SK-N-SH treated with all-trans-retinoic acid at 6 μM for 48 hours (cell line): ENCODE results near the gene ST14.

ENCODE experiments used
- ATAC-seq: fragments of 200-7000 bp; cut with Tn5 transposase; 3 replicates; pipeline ENCODE4 v1.9.1; 2020; ENCODE audit warnings: mild to moderate bottlenecking, moderate library complexity
- ARNTL ChIP-seq: fragments of 450-650 bp; formaldehyde crosslinking; IDR thresholded peaks from 2 replicates; pipeline ENCODE4 v1.5.0; 2020; ENCODE audit warnings: low read depth, mild to moderate bottlenecking, moderate library complexity, borderline replicate concordance
- BACH2 ChIP-seq: fragments of 250-450 bp; sonication (Bioruptor Pico); IDR thresholded peaks from 2 replicates; pipeline ENCODE4 v1.9.0; 2021; ENCODE audit warnings: mild to moderate bottlenecking, borderline replicate concordance
- CREB5 ChIP-seq: fragments of 250-450 bp; sonication (Bioruptor Pico); IDR thresholded peaks from 2 replicates; pipeline ENCODE4 v1.5.1; 2020; ENCODE audit warnings: low read depth, mild to moderate bottlenecking, moderate library complexity
- CSDC2 ChIP-seq: fragments of 250-450 bp; sonication (Bioruptor Pico); IDR thresholded peaks from 2 replicates; pipeline ENCODE4 v1.5.0; 2020; ENCODE audit warnings: mild to moderate bottlenecking, moderate library complexity
- CSRNP3 ChIP-seq: fragments of 250-450 bp; sonication (Bioruptor Pico); IDR thresholded peaks from 2 replicates; pipeline ENCODE4 v1.5.1; 2021; ENCODE audit warnings: mild to moderate bottlenecking, moderate library complexity
- ESRRG ChIP-seq: fragments of 250-450 bp; sonication (Bioruptor Pico); IDR thresholded peaks from 2 replicates; pipeline ENCODE4 v1.6.1; 2021; ENCODE audit warnings: mild to moderate bottlenecking
- GLIS3 ChIP-seq: fragments of 250-450 bp; sonication (Bioruptor Pico); IDR thresholded peaks from 2 replicates; pipeline ENCODE4 v1.5.0; 2020; ENCODE audit warnings: mild to moderate bottlenecking, moderate library complexity
- ISL1 ChIP-seq: fragments of 250-450 bp; sonication (Bioruptor Pico); IDR thresholded peaks from 2 replicates; pipeline ENCODE4 v2.1.2; 2022; ENCODE audit warnings: mild to moderate bottlenecking, moderate library complexity
- PATZ1 ChIP-seq: fragments of 250-450 bp; sonication (Bioruptor Pico); IDR thresholded peaks from 2 replicates; pipeline ENCODE4 v1.8.0; 2020; ENCODE audit warnings: mild to moderate bottlenecking, moderate library complexity, borderline replicate concordance
- POU6F1 ChIP-seq: fragments of 250-450 bp; sonication (Bioruptor Pico); IDR thresholded peaks from 2 replicates; pipeline ENCODE4 v1.8.0; 2021; ENCODE audit warnings: low read depth, mild to moderate bottlenecking, moderate library complexity, borderline replicate concordance
- PPARA ChIP-seq: fragments of 250-450 bp; sonication (Bioruptor Pico); IDR thresholded peaks from 2 replicates; pipeline ENCODE4 v1.5.0; 2020; ENCODE audit warnings: mild to moderate bottlenecking, borderline replicate concordance
- TCF4 ChIP-seq: fragments of 250-450 bp; sonication (Bioruptor Pico); IDR thresholded peaks from 2 replicates; pipeline ENCODE4 v1.8.0; 2021; ENCODE audit warnings: mild to moderate bottlenecking, moderate library complexity, borderline replicate concordance
- TOX ChIP-seq: fragments of 250-450 bp; sonication (Bioruptor Pico); IDR thresholded peaks from 2 replicates; pipeline ENCODE4 v1.8.0; 2021; ENCODE audit warnings: mild to moderate bottlenecking, moderate library complexity, borderline replicate concordance
- TSHZ2 ChIP-seq: fragments of 250-450 bp; sonication (Bioruptor Pico); IDR thresholded peaks from 2 replicates; pipeline ENCODE4 v1.5.0; 2020; ENCODE audit warnings: mild to moderate bottlenecking, moderate library complexity
- ZC3H10 ChIP-seq: fragments of 250-450 bp; sonication (Bioruptor Pico); IDR thresholded peaks from 2 replicates; pipeline ENCODE4 v1.5.1; 2021; ENCODE audit warnings: mild to moderate bottlenecking, moderate library complexity
- ZFP3 ChIP-seq: fragments of 250-450 bp; sonication (Bioruptor Pico); IDR thresholded peaks from 2 replicates; pipeline ENCODE4 v1.5.0; 2020; ENCODE audit warnings: mild to moderate bottlenecking, moderate library complexity
- ZFP30 ChIP-seq: fragments of 450-650 bp; formaldehyde crosslinking; IDR thresholded peaks from 2 replicates; pipeline ENCODE4 v1.5.0; 2022; ENCODE audit warnings: mild to moderate bottlenecking, moderate library complexity
- ZNF565 ChIP-seq: fragments of 450-650 bp; formaldehyde crosslinking; conservative IDR thresholded peaks from 2 replicates; pipeline ENCODE4 v1.5.0; 2020; ENCODE audit warnings: low read depth, mild to moderate bottlenecking, moderate library complexity
- ZNF70 ChIP-seq: fragments of 450-650 bp; formaldehyde crosslinking; IDR thresholded peaks from 2 replicates; pipeline ENCODE4 v1.5.0; 2020; ENCODE audit warnings: mild to moderate bottlenecking, moderate library complexity
- ZNF8 ChIP-seq: fragments of 450-650 bp; formaldehyde crosslinking; IDR thresholded peaks from 2 replicates; pipeline ENCODE4 v1.5.0; 2020; ENCODE audit warnings: mild to moderate bottlenecking, moderate library complexity

ST14 gene

GRCh38 chr11:130214861-130215530, 55.4 kb downstream of the ST14 start:
- no peak for TF ChIP-seq ZFP30 (CRISPR knock-in tag)
- no peak for TF ChIP-seq PPARA (CRISPR knock-in tag)
- TF ChIP-seq TSHZ2 = no peak
- no peak for TF ChIP-seq ARNTL (CRISPR knock-in tag)
- no peak for TF ChIP-seq POU6F1 (CRISPR knock-in tag)
- TF ChIP-seq CSRNP3 (CRISPR knock-in tag) = no peak
- TF ChIP-seq ZNF565 = no peak
- TF ChIP-seq TCF4 = no peak
- TF ChIP-seq CSDC2 (CRISPR knock-in tag) = no peak
- no peak for TF ChIP-seq ZC3H10
- TF ChIP-seq PATZ1 (CRISPR knock-in tag) = no peak
- no peak for TF ChIP-seq ZFP3 (CRISPR knock-in tag)
- TF ChIP-seq BACH2 (CRISPR knock-in tag) = no peak
- TF ChIP-seq ISL1 (CRISPR knock-in tag) = no peak
- TF ChIP-seq TOX = no peak
- TF ChIP-seq ZNF8 (CRISPR knock-in tag) = no peak
- no peak for TF ChIP-seq ZNF70 (CRISPR knock-in tag)
- no peak for TF ChIP-seq GLIS3
- TF ChIP-seq ESRRG (CRISPR knock-in tag) = no peak
- TF ChIP-seq CREB5 = no peak
- ATAC-seq = no peak

GRCh38 chr11:130215531-130216220, 56.1 kb downstream of the ST14 start:
- ATAC-seq = no peak
- no peak for TF ChIP-seq CSDC2 (CRISPR knock-in tag)
- TF ChIP-seq ZC3H10 = no peak
- no peak for TF ChIP-seq ISL1 (CRISPR knock-in tag)
- TF ChIP-seq GLIS3 = no peak
- TF ChIP-seq PPARA (CRISPR knock-in tag) = no peak
- no peak for TF ChIP-seq ZNF70 (CRISPR knock-in tag)
- no peak for TF ChIP-seq TSHZ2
- TF ChIP-seq CSRNP3 (CRISPR knock-in tag) = no peak
- TF ChIP-seq BACH2 (CRISPR knock-in tag) = no peak
- TF ChIP-seq ZNF565 = no peak
- no peak for TF ChIP-seq POU6F1 (CRISPR knock-in tag)
- TF ChIP-seq ZNF8 (CRISPR knock-in tag) = no peak
- no peak for TF ChIP-seq ZFP3 (CRISPR knock-in tag)
